Measurements from ENCODE around the gene GRM3. TPM values are rescaled to one million over a fixed set of nuclear protein-coding genes. Genes with fewer than 3 reads are reported as not detected.

Gene GRM3
- total and polyA plus RNA-seq, 2 donors (not counting 3 experiments of a cell fraction or from before 2014, with no cell fraction given), result not detected

- Histone ChIP-seq H3K4me2 (ENCODE audit: insufficient read depth, low read length) (no peak overlapping the region), H3K27me3 (ENCODE audit: control insufficient read depth in 2 of 2, insufficient read depth in 2 of 2, low read length in 2 of 2) (no peaks in the 10 kb centered on the region), H3K9ac (replicated peaks; ENCODE audit: extremely low read depth, insufficient read depth, low read length) (no peak overlapping the region), H2AFZ (ENCODE audit: low read depth, low read length) (no peak overlapping the region), H4K20me1 (replicated peaks; ENCODE audit: control insufficient read depth, extremely low read depth, insufficient read depth, low read length) (no peaks in the 10 kb centered on the region), H3K79me2 (ENCODE audit: control insufficient read depth, insufficient read depth, low read length) (no peaks in the 10 kb centered on the region), H3K4me1 (ENCODE audit: control insufficient read depth, extremely low read depth, insufficient read depth, low read length) (no peaks in the 10 kb centered on the region), H3K27ac (ENCODE audit: insufficient read depth, low read depth, low read length) (no peak overlapping the region), H3K9me3 (replicated peaks; ENCODE audit: control insufficient read depth, insufficient read depth, low read length) (no peaks in the 10 kb centered on the region), H3K9me1 (replicated peaks; ENCODE audit: control insufficient read depth, extremely low read depth, insufficient read depth, low read length) (no peaks in the 10 kb centered on the region), H3K4me3 (replicated peaks in 1 of 3; ENCODE audit: insufficient read depth in 1 of 3, low read depth in 1 of 3, low read length in 3 of 3) (no peak overlapping the region), H3K36me3 (ENCODE audit: control insufficient read depth in 2 of 2, extremely low read depth in 1 of 2, insufficient read depth in 2 of 2, low read length in 2 of 2) (no peaks in the 10 kb centered on the region)
- no peak for TF ChIP-seq CTCF (IDR thresholded peaks at IDR 0.05; ENCODE audit: extremely low read depth in 1 of 2, insufficient read depth in 1 of 2, low read depth in 1 of 2, low read length in 2 of 2)
- TF ChIP-seq FOS (IDR thresholded peaks at IDR 0.05; ENCODE audit: borderline replicate concordance, insufficient read depth, low read length), result no peak
- TF ChIP-seq GATA2 (IDR thresholded peaks at IDR 0.05; ENCODE audit: insufficient read depth, insufficient read length, low read depth, low read length), result no peak
- FAIRE-seq (no peak), DNase-seq (ENCODE audit: low read depth, low spot score) (no peak)
- no TSS peak for BruUV-seq (replicated peaks)
- dilution Hi-C loops (cut with MboI; ENCODE audit: extremely low pct_ligation_motif_present, low sequenced_read_pairs), result no loop called here
- ChIA-PET CTCF (no interaction called here), POLR2A (no interaction called here)
- intact Hi-C loops (cut with micrococcal nuclease), result no loop called here
Observed at GRCh38 chr7:86784765-86785164, 141.1 kb downstream of the GRM3 start.

- Histone ChIP-seq H3K79me2 (ENCODE audit: control insufficient read depth, insufficient read depth, low read length) (no peaks in the 10 kb centered on the region), H3K9me1 (replicated peaks; ENCODE audit: control insufficient read depth, extremely low read depth, insufficient read depth, low read length) (no peaks in the 10 kb centered on the region), H3K4me2 (ENCODE audit: insufficient read depth, low read length) (no peak overlapping the region), H3K9me3 (replicated peaks; ENCODE audit: control insufficient read depth, insufficient read depth, low read length) (no peaks in the 10 kb centered on the region), H3K27ac (ENCODE audit: insufficient read depth, low read depth, low read length) (no peak overlapping the region), H3K4me1 (ENCODE audit: control insufficient read depth, extremely low read depth, insufficient read depth, low read length) (no peaks in the 10 kb centered on the region), H3K9ac (replicated peaks; ENCODE audit: extremely low read depth, insufficient read depth, low read length) (no peak overlapping the region), H3K36me3 (ENCODE audit: control insufficient read depth in 2 of 2, extremely low read depth in 1 of 2, insufficient read depth in 2 of 2, low read length in 2 of 2) (no peaks in the 10 kb centered on the region), H2AFZ (ENCODE audit: low read depth, low read length) (no peak overlapping the region), H4K20me1 (replicated peaks; ENCODE audit: control insufficient read depth, extremely low read depth, insufficient read depth, low read length) (no peaks in the 10 kb centered on the region), H3K27me3 (ENCODE audit: control insufficient read depth in 2 of 2, insufficient read depth in 2 of 2, low read length in 2 of 2) (no peaks in the 10 kb centered on the region), H3K4me3 (replicated peaks in 1 of 3; ENCODE audit: insufficient read depth in 1 of 3, low read depth in 1 of 3, low read length in 3 of 3) (no peak overlapping the region)
- BruUV-seq (replicated peaks), result no TSS peak
- dilution Hi-C loops (cut with MboI; ENCODE audit: extremely low pct_ligation_motif_present, low sequenced_read_pairs) (no loop called here), intact Hi-C loops (cut with micrococcal nuclease) (no loop called here)
- no peak for TF ChIP-seq GATA2 (IDR thresholded peaks at IDR 0.05; ENCODE audit: insufficient read depth, insufficient read length, low read depth, low read length)
- no peak for TF ChIP-seq EZH2 (IDR thresholded peaks at IDR 0.05; ENCODE audit: borderline replicate concordance, low read depth, low read length, severe bottlenecking)
- TF ChIP-seq POLR2A (IDR thresholded peaks at IDR 0.05; ENCODE audit: low read depth, low read length), result no peak
- no peak for TF ChIP-seq CTCF (IDR thresholded peaks at IDR 0.05; ENCODE audit: extremely low read depth in 1 of 2, insufficient read depth in 1 of 2, low read depth in 1 of 2, low read length in 2 of 2)
- TF ChIP-seq MYC (IDR thresholded peaks at IDR 0.05; ENCODE audit: low read depth, low read length), result no peak
- no peak for TF ChIP-seq FOS (IDR thresholded peaks at IDR 0.05; ENCODE audit: borderline replicate concordance, insufficient read depth, low read length)
- no peak for TF ChIP-seq JUN (IDR thresholded peaks at IDR 0.05; ENCODE audit: borderline replicate concordance, insufficient read depth, insufficient read length, low read depth)
- no peak for TF ChIP-seq POLR2AphosphoS5 (IDR thresholded peaks at IDR 0.05; ENCODE audit: insufficient read depth, low read depth, low read length)
- CTCF ChIA-PET, result no interaction called here
- no peak for DNase-seq (ENCODE audit: low read depth, low spot score)
- FAIRE-seq, result no peak
- POLR2A ChIA-PET, result no interaction called here
Observed at GRCh38 chr7:86785641-86786040, 141.9 kb downstream of the GRM3 start.
